Right atrium auricular region (tissue), 2 donors: ENCODE data around the gene TRIM2. TPM values are rescaled to one million over a fixed set of nuclear protein-coding genes. Genes with fewer than 3 reads are reported as not detected.
A peak's percentile ranks its signal among the peaks of the same experiment; 100 is the strongest.

ENCODE experiments used
- DNase-seq: peaks from one replicate; pipeline ENCODE4 v3.0.0-alpha.2; 2019; ENCODE audit warnings: low spot score
- H3K27ac ChIP-seq, 2 donors: fragments of 200-600 bp; sonication (generic); 1 replicate in 1 of 2; 2 replicates in 1 of 2; pipeline ENCODE4 v1.5.1; 2016 to 2019
- H3K27me3 ChIP-seq, 2 donors: fragments of 200-600 bp; sonication (generic); one replicate each; pipeline versions ENCODE4 v1.5.1 to v1.6.0; 2017 to 2019
- H3K36me3 ChIP-seq: fragments of 200-600 bp; sonication (generic); one replicate; pipeline ENCODE4 v1.5.1; 2016
- H3K4me1 ChIP-seq, 2 donors: fragments of 200-600 bp; sonication (generic); one replicate each; pipeline versions ENCODE4 v1.5.1 to v1.6.0; 2017 to 2019
- H3K4me3 ChIP-seq, 2 donors: fragments of 200-600 bp; sonication (generic); 1 replicate in 1 of 2; 2 replicates in 1 of 2; pipeline ENCODE4 v1.5.1; 2017 to 2019; ENCODE audit warnings: mild to moderate bottlenecking in 1 of 2, moderate library complexity in 1 of 2
- H3K9me3 ChIP-seq, 2 donors: fragments of 200-600 bp; sonication (generic); one replicate each; pipeline ENCODE4 v1.5.1; 2019
- CTCF ChIP-seq, 2 donors: fragments of 200-600 bp; sonication (generic); IDR thresholded peaks; one replicate each; pipeline ENCODE4 v1.5.1; 2019; ENCODE audit warnings: antibody characterized with exemption in 2 of 2
- total RNA-seq, 2 donors: library from RNA; depleted of rRNA; stranded (reverse); fragments of >200 nt; gene quantifications; one replicate each; pipeline ENCODE4 v1.1.0, GENCODE V29; 2016

Gene TRIM2
- total RNA-seq, 2 donors from 2014 or later: 17.7 to 29.9 TPM

DNA sequence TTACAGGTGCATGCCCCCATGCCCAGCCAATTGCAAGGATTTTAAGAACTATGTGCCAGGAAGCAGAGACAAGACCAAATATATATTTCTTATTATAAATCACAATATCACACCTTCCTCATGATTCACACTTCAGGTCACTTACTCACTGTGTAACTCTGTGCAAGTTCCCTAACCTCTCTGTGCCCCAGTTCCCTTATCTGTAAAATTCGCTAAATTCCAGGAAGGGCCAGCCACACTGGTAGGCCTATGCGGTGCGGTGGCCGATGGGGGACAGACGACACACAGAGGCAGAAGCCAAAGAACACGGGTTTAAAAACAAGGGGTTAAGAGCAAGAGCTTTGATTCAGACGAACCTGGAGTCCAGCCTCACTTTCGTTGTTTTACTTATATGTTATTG is 2.8 kb downstream of the TRIM2 start:
- Histone ChIP-seq H3K9me3 (no peaks in the 10 kb centered on the region), H3K27me3 (no peaks in the 10 kb centered on the region)
- DNase-seq: no peak

GRCh38 chr4:153207567-153207966 is 3.3 kb downstream of the TRIM2 start:
- H3K9me3 ChIP-seq: no peaks in the 10 kb centered on the region
- no peak for DNase-seq
- H3K4me3 ChIP-seq: no peak overlapping the region
- H3K27me3 ChIP-seq: no peaks in the 10 kb centered on the region
- peaks cover 0 to 20% of the 10 kb centered on the region in 2 donors for H3K4me1 ChIP-seq
- no peaks in the 10 kb centered on the region for H3K36me3 ChIP-seq
- H3K27ac ChIP-seq: no peak overlapping the region
- peak; percentile 25 to 68 for TF ChIP-seq CTCF (IDR thresholded peaks at IDR 0.05)

More for the DNA sequence above, 2.8 kb downstream of the TRIM2 start:
- TF ChIP-seq CTCF (IDR thresholded peaks at IDR 0.05): no peak
- Histone ChIP-seq H3K36me3 (no peaks in the 10 kb centered on the region), H3K27ac (no peak overlapping the region), H3K4me3 (no peak overlapping the region), H3K4me1 (peaks cover 0 to 16% of the 10 kb centered on the region in 2 donors)

- no peak for DNase-seq
- Histone ChIP-seq H3K4me1 (peaks cover 0 to 28% of the 10 kb centered on the region in 2 donors), H3K27ac (no peak overlapping the region), H3K27me3 (no peaks in the 10 kb centered on the region), H3K4me3 (no peak overlapping the region), H3K9me3 (no peaks in the 10 kb centered on the region), H3K36me3 (no peaks in the 10 kb centered on the region)
- TF ChIP-seq CTCF (IDR thresholded peaks at IDR 0.05): no peak
Observed at GRCh38 chr4:153209410-153209809, 5.2 kb downstream of the TRIM2 start.

DNA sequence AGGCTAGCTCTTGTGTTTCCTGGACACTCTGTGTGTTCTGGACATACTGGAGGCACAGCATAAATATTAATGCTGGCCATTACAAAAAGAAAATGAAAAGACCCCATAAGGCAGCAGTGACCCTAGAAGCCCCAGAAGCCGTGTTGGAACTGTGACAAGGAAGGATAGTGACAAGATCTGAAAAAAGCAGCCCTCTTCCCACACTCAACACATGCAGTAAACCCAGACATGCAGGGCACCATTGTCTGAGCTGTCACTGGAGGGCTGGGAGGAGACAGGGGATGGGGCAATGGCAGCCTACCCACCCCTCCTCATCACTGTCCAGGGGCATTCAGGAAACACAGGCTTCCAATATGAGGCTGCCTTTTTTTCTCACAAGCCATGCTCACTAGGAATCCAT is 6.5 kb downstream of the TRIM2 start:
- Histone ChIP-seq H3K27me3 (no peaks in the 10 kb centered on the region), H3K4me1 (peaks cover 0 to 22% of the 10 kb centered on the region in 2 donors), H3K4me3 (no peak overlapping the region), H3K27ac (no peak overlapping the region), H3K36me3 (no peaks in the 10 kb centered on the region), H3K9me3 (no peaks in the 10 kb centered on the region)
- DNase-seq: no peak
- TF ChIP-seq CTCF (IDR thresholded peaks at IDR 0.05): no peak

DNA sequence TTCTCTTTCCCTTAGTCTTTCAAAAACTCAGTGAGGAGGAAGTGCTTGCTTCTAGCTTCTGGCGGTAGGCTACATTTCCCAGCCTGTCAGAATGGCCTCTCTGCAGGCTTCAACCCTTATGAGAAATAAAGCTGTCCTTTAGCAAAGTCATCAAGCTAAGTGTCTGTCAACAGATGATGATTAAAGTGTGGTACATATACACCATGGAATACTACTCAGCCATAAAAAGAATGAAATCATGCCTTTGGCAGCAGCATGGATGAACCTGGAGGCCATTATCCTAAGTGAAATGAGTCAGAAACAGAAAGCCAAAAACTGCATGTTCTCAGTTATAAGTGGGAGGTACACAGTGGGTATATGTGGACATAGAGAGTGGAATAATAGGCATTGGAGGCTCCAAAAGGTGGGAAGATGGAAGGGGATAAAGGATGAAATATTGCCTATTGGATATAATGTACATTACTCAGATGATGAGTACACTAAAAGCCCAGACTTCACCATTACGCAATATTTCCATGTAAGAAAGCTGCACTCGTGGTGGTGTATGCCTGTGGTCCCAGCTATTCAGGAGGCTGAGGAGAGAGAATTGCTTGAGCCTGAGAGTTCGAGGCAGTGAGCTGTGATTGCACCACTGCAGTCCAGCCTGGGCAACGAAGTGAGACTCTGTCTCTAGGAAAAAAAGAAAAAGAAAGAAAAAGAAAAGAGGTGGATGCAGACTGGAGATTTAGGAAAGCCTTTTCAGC is 7.9 kb downstream of the TRIM2 start:
- no peak overlapping the region for H3K27ac ChIP-seq
- no peaks in the 10 kb centered on the region for H3K27me3 ChIP-seq
- H3K4me3 ChIP-seq: no peak overlapping the region
- TF ChIP-seq CTCF (IDR thresholded peaks at IDR 0.05): no peak
- H3K4me1 ChIP-seq: peaks cover 0 to 22% of the 10 kb centered on the region in 2 donors
- H3K36me3 ChIP-seq: no peaks in the 10 kb centered on the region
- H3K9me3 ChIP-seq: no peaks in the 10 kb centered on the region
- DNase-seq: no peak

- no peak for TF ChIP-seq CTCF (IDR thresholded peaks at IDR 0.05)
- H3K27ac ChIP-seq: no peak overlapping the region
- H3K36me3 ChIP-seq: no peaks in the 10 kb centered on the region
- no peak for DNase-seq
- H3K4me3 ChIP-seq: no peak overlapping the region
- H3K9me3 ChIP-seq: no peaks in the 10 kb centered on the region
- H3K27me3 ChIP-seq: no peaks in the 10 kb centered on the region
- H3K4me1 ChIP-seq: peaks cover 0 to 22% of the 10 kb centered on the region in 2 donors
Observed at GRCh38 chr4:153212736-153213135, 8.5 kb downstream of the TRIM2 start.
